Osteocyte (in vitro differentiated cells): ENCODE measurements around the gene KLHDC3. TPM values are rescaled to one million over a fixed set of nuclear protein-coding genes. Genes with fewer than 3 reads are reported as not detected.
"Not testable (repeated sequence)": the region's sequence is repeated elsewhere in the genome, so short reads cannot be mapped to it uniquely, and the experiment has no call there.

Experiments
- DNase-seq: peaks from one replicate; pipeline ENCODE4 v3.0.0; 2021; ENCODE audit warnings: mixed read lengths; ENCODE audit not compliant: unreplicated experiment; ENCODE audit errors: extremely low spot score
- H3K27ac Mint-ChIP-seq: one replicate; pipeline ENCODE4 v1.8.0; 2021; ENCODE audit warnings: mild to moderate bottlenecking, mixed read lengths; ENCODE audit not compliant: unreplicated experiment
- H3K27me3 Mint-ChIP-seq: one replicate; pipeline ENCODE4 v1.8.0; 2021; ENCODE audit warnings: mixed read lengths; ENCODE audit not compliant: unreplicated experiment
- H3K36me3 Mint-ChIP-seq: one replicate; pipeline ENCODE4 v1.8.0; 2021; ENCODE audit warnings: mixed read lengths; ENCODE audit not compliant: unreplicated experiment
- H3K4me1 Mint-ChIP-seq: one replicate; pipeline ENCODE4 v1.8.0; 2021; ENCODE audit warnings: mixed read lengths; ENCODE audit not compliant: unreplicated experiment
- H3K4me3 Mint-ChIP-seq: one replicate; pipeline ENCODE4 v1.8.0; 2021; ENCODE audit warnings: mild to moderate bottlenecking, moderate library complexity, mixed read lengths; ENCODE audit not compliant: unreplicated experiment
- H3K9me3 Mint-ChIP-seq: one replicate; pipeline ENCODE4 v1.8.0; 2021; ENCODE audit warnings: mixed read lengths; ENCODE audit not compliant: unreplicated experiment
- total RNA-seq: library from RNA; stranded (reverse); gene quantifications from 2 replicates; pipeline ENCODE4 v1.2.1, GENCODE V29; 2021
- TF ChIP-seq, protein P1 (sequence below): fragments of 200-600 bp; sonication (generic); IDR thresholded peaks from 2 replicates; pipeline ENCODE4 v1.5.0; 2021; ENCODE audit warnings: antibody characterized with exemption, mild to moderate bottlenecking, moderate library complexity

The KLHDC3 gene
- total RNA-seq, 1 donor from 2014 or later, result 112 TPM

DNA sequence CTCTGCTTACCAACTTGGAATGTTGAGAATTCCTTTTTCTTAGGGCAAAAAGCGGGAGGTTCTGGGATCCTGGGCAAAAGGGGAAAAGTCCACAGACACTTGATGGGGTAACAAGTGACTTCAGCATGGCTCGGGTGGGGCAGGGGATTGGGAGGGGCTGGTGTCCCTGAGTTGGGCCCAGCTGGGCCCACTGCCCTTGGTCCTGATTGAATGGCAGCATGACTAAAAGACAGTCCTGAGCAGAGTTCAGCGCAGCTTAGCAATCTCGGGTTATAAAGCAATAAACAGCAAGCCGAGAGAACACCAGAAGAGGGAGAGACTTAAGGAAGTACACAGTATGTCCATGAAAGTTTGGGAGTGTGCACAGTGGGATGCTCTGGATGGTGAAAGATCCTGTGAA lies 24.1 kb upstream of the KLHDC3 start:
- H3K4me1 Mint-ChIP-seq, result peaks cover 33% of the 10 kb centered on the region
- no peaks in the 10 kb centered on the region for H3K9me3 Mint-ChIP-seq
- peaks cover 12% of the 10 kb centered on the region for H3K36me3 Mint-ChIP-seq
- no peak overlapping the region for H3K27ac Mint-ChIP-seq
- no peak for DNase-seq
- H3K27me3 Mint-ChIP-seq, result no peaks in the 10 kb centered on the region
- TF ChIP-seq, protein P1, sequence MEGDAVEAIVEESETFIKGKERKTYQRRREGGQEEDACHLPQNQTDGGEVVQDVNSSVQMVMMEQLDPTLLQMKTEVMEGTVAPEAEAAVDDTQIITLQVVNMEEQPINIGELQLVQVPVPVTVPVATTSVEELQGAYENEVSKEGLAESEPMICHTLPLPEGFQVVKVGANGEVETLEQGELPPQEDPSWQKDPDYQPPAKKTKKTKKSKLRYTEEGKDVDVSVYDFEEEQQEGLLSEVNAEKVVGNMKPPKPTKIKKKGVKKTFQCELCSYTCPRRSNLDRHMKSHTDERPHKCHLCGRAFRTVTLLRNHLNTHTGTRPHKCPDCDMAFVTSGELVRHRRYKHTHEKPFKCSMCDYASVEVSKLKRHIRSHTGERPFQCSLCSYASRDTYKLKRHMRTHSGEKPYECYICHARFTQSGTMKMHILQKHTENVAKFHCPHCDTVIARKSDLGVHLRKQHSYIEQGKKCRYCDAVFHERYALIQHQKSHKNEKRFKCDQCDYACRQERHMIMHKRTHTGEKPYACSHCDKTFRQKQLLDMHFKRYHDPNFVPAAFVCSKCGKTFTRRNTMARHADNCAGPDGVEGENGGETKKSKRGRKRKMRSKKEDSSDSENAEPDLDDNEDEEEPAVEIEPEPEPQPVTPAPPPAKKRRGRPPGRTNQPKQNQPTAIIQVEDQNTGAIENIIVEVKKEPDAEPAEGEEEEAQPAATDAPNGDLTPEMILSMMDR, result no peak
- H3K4me3 Mint-ChIP-seq, result no peak overlapping the region

DNA sequence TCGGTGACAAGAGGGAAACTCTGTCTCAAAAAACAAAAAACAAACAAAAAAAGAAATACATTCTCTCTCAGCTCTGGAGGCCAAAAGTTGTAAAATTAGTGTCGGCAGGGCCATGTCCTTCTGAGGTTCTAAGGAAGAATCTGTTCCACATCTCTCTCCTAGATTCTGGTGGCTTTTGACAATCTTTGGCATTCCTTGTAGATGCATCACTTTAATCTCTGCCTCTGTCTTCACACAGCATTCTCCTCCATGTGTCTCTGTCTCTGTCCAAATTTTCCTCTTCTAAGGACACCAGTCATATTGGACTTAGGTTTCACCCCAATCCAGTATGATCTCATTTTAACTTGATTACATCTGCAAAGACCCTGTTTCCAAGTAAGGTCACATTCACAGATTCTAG lies 20.6 kb upstream of the KLHDC3 start:
- no peak overlapping the region for H3K4me3 Mint-ChIP-seq
- no peak overlapping the region for H3K27ac Mint-ChIP-seq
- H3K36me3 Mint-ChIP-seq, result peaks cover 12% of the 10 kb centered on the region

GRCh38 chr6:42996513-42996912 lies 17.5 kb upstream of the KLHDC3 start:
- no peak for DNase-seq
- H3K4me3 Mint-ChIP-seq, result no peak overlapping the region
- no peaks in the 10 kb centered on the region for H3K27me3 Mint-ChIP-seq
- H3K27ac Mint-ChIP-seq, result no peak overlapping the region
- peaks cover 3% of the 10 kb centered on the region for H3K4me1 Mint-ChIP-seq
- no peaks in the 10 kb centered on the region for H3K36me3 Mint-ChIP-seq
- H3K9me3 Mint-ChIP-seq, result no peaks in the 10 kb centered on the region
- TF ChIP-seq, protein P1, result no peak

More for the DNA sequence above, 20.6 kb upstream of the KLHDC3 start:
- Mint-ChIP-seq H3K4me1 (peaks cover 6% of the 10 kb centered on the region), H3K27me3 (no peaks in the 10 kb centered on the region), H3K9me3 (no peaks in the 10 kb centered on the region)
- no peak for DNase-seq
- TF ChIP-seq, protein P1, result no peak

DNA sequence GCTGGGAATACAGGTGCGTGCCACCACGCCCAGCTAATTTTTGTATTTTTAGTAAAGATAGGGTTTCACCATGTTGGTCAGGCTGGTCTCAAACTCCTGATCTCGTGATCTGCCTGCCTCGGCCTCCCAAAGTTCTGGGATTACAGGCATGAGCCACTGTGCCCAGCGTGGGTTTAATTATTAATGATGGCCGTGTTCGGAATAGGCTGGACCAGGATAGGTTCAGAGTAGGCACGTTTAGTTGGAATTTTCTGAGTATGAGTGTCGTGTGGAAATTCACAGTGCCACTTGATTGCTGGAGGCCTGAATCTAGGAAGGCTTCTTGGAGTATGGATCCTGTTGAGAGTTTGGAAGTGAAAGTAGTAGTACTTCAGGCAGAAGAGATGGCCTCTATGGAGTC lies 15.8 kb upstream of the KLHDC3 start:
- H3K9me3 Mint-ChIP-seq, DNase-seq, H3K27ac Mint-ChIP-seq, H3K36me3 Mint-ChIP-seq, H3K27me3 Mint-ChIP-seq, H3K4me1 Mint-ChIP-seq, H3K4me3 Mint-ChIP-seq: not testable (repeated sequence)

GRCh38 chr6:43001843-43002242 lies 12.2 kb upstream of the KLHDC3 start:
- no peaks in the 10 kb centered on the region for H3K9me3 Mint-ChIP-seq
- no peaks in the 10 kb centered on the region for H3K27me3 Mint-ChIP-seq
- no peak for DNase-seq
- H3K4me3 Mint-ChIP-seq, result no peak overlapping the region
- no peak overlapping the region for H3K27ac Mint-ChIP-seq
- peaks cover 1% of the 10 kb centered on the region for H3K36me3 Mint-ChIP-seq
- H3K4me1 Mint-ChIP-seq, result no peaks in the 10 kb centered on the region
- TF ChIP-seq, protein P1, result no peak

DNA sequence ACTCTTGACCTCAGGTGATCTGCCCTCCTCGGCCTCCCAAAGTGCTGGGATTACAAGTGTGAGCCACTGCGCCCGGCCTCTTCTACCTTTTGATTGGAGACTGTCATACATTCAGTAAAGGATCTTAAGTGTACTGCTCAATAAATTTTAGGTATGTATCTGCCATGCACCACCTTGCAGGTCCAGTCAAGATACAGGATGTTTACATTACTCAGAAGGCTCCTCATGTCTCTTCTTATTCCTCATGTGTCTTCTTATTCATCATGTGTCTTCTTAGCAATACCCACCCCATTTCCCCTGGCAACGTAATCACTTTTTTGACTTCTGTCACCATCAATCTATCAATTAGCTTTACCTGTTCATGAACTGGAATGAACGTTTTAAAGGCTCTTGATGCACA lies 8.2 kb upstream of the KLHDC3 start:
- TF ChIP-seq, protein P1, result no peak
- Mint-ChIP-seq H3K4me1 (no peaks in the 10 kb centered on the region), H3K36me3 (peaks cover 14% of the 10 kb centered on the region), H3K9me3 (no peaks in the 10 kb centered on the region), H3K27me3 (no peaks in the 10 kb centered on the region), H3K4me3 (no peak overlapping the region), H3K27ac (no peak overlapping the region)
- no peak for DNase-seq
